Astrocyte of the cerebellum (primary cell): ENCODE results near the gene MEN1.

Source experiments
- DNase-seq: peaks from one replicate; pipeline ENCODE4 v3.0.0-alpha.2; 2011; ENCODE audit warnings: low read depth
- H3K4me3 ChIP-seq: 2 replicates; pipeline ENCODE4 v1.5.1; 2011; ENCODE audit warnings: mild to moderate bottlenecking, low read depth, low read length, moderate library complexity
- CTCF ChIP-seq: IDR thresholded peaks from 2 replicates; pipeline ENCODE4 v1.5.1; 2012; ENCODE audit warnings: low read length, low read depth, moderate library complexity, mild to moderate bottlenecking; ENCODE audit errors: missing control alignments
- in situ Hi-C: cut with HindIII; loops from 2 replicates; pipeline ENCODE4 v1.10.0; 2017; ENCODE audit warnings: low sequenced_read_pairs

The MEN1 gene

GRCh38 chr11:64758330-64759079, 51.8 kb downstream of the MEN1 start:
- no peak for TF ChIP-seq CTCF
- H3K4me3 ChIP-seq, result no peak overlapping the region
- no peak for DNase-seq
- in situ Hi-C loops, result loop anchor here (25.0 kb wide), 1 partner anchor 104 kb away; no protein-coding TSS in a partner anchor

GRCh38 chr11:64757549-64758329, 52.6 kb downstream of the MEN1 start:
- no peak for TF ChIP-seq CTCF
- DNase-seq, result no peak
- H3K4me3 ChIP-seq, result no peak overlapping the region
- in situ Hi-C loops, result loop anchor here (25.0 kb wide), 1 partner anchor 105 kb away; no protein-coding TSS in a partner anchor

GRCh38 chr11:64755681-64756361, 54.5 kb downstream of the MEN1 start:
- no peak for TF ChIP-seq CTCF
- no peak overlapping the region for H3K4me3 ChIP-seq
- no peak for DNase-seq
- in situ Hi-C loops, result loop anchor here (25.0 kb wide), 1 partner anchor 106 kb away; no protein-coding TSS in a partner anchor

GRCh38 chr11:64754919-64755662, 55.3 kb downstream of the MEN1 start:
- in situ Hi-C loops, result loop anchor here (5.0 to 25.0 kb wide), 2 partner anchors 38 to 107 kb away; no protein-coding TSS in a partner anchor
- no peak for TF ChIP-seq CTCF
- H3K4me3 ChIP-seq, result no peak overlapping the region
- DNase-seq, result no peak

GRCh38 chr11:64754124-64754918, 56.0 kb downstream of the MEN1 start:
- H3K4me3 ChIP-seq, result no peak overlapping the region
- in situ Hi-C loops, result loop anchor here (5.0 to 25.0 kb wide), 2 partner anchors 37 to 108 kb away; no protein-coding TSS in a partner anchor
- no peak for DNase-seq
- no peak for TF ChIP-seq CTCF
